Amniotic epithelial cell (primary cell): ENCODE results near the gene RELN.
"Not testable (repeated sequence)": the region's sequence is repeated elsewhere in the genome, so short reads cannot be mapped to it uniquely, and the experiment has no call there.

Experiments
- DNase-seq: peaks from one replicate; pipeline ENCODE4 v3.0.0-alpha.2; 2010; ENCODE audit warnings: low read depth

Gene RELN

DNA sequence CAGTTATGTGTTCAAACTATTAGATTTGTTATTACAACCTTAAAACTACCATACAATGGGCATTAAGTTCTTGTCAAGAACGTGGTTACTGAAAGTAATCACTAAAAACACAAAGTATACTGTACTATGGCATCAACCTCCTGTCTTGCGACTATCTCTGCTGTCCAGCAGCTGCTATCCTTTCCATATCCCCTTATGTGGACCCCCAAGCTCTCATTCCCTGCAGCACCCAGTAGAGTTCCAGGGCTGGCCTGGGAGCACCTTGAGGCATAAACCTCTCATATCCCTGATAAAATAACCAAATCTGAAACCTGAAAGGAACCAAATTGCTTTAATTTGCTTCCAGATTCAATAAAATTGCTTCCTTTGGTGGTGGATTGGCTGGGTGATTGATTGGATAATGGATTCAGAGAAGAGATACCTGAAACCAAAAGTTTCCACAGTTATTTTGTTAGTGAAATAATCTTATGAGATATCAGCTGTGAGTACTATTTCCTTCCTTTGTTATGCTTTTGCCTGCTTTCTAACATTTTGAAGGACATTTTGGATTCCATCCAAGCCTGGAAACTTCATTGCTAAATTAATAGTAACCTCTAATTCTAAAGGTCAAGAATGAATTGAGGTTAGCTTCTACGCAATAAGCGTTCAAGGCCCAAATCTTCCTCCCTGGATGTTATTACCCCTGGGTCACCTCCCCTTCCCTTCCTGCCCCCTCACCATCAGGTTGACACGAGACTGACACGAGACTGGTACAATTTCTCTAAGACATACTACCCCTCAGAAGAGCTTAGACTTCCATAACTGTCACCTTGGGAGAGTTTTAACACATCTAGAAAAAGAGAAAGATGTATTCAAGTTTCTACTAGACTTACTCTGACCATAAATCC, 48.8 kb downstream of the RELN start:
- no peak for DNase-seq

DNA sequence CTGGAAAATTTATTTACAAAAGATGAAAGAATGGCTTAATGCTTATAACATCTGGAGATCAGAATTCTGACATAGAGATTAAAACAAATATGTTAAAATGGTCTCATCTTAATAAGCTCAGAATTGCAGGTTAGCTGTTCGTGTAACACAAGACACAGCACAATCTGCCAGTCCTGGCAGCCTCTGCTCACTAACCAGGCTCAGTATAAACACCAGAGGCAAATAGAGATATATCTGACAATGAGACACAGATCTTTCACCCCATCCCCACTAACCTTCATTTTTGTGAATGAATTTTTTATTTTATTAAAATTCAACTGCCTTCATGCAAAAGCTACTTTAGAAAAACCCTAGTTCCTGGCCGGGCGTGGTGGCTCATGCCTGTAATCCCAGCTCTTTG, 51.8 kb downstream of the RELN start:
- DNase-seq = no peak

DNA sequence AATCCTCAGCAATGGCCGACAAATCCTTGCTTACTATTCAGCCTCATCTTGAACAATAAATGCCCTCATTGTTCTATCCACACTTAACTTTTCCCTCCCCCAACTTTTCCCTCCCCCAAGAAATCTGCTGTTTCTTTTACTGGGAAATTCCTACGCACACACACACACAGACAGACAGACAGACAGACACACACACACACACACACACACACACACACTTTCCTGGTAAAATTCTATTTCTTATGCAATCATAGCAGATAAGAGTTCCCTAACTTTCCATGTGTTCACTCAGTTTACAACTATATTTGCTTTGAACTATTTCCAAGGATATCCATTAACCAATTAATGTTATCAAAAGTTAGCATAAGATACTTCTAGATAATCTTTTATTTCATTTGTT, 52.9 kb downstream of the RELN start:
- DNase-seq = peak; percentile 38

DNA sequence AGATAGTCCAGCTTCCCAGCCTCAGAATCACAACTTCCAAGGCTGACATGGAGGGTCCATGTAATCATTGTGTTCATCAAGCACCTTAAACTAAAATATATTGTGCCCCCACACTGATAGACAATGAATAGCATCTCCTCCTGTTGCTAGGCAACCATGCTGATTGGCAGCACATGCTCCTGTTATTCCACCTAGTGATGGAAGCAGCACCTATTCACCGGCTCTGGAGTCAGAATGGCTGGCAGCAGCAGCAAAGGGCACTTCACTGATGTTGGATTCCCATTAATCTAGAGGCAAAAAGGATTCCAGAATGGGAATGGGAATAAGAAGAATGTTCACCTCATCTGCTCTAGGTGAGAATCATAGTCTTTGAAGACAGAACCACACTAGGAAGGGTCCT, 55.0 kb downstream of the RELN start:
- no peak for DNase-seq

DNA sequence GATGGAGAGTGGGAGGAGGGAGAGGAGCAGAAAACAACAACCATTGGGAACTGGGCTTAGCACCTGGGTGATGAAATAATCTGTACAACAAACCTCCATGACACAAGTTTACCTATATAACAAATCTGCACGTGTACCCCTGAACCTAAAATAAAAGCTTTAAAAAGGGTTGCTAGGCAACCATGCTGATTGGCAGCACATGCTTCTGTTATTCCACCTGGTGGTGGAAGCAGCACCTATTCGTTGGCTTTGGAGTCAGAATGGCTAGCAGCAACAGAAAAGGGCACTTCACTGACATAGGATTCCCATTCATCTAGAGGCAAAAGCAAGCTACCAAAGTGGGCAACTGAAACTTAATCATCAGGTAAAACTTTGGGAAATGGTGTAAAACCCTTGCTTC, 57.1 kb downstream of the RELN start:
- no peak for DNase-seq

DNA sequence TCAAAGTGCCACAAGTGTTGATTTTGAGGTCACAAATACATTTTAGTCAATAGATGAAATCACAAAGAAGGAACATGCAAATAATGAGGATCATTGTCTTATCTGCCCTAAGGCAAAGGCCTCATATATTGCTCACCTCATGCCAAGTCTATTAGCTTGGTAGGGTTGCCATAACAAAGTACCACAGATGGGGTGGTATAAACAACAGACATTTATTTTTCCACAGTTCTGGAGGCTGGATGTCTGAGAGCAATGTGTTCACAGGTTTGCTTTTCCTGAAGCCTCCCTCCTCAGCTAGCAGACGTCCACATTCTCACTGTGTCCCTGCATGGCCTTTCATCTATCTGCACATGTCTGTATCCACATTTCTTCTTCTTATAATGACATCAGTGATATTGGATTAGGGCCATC, 59.6 kb downstream of the RELN start:
- DNase-seq = no peak

DNA sequence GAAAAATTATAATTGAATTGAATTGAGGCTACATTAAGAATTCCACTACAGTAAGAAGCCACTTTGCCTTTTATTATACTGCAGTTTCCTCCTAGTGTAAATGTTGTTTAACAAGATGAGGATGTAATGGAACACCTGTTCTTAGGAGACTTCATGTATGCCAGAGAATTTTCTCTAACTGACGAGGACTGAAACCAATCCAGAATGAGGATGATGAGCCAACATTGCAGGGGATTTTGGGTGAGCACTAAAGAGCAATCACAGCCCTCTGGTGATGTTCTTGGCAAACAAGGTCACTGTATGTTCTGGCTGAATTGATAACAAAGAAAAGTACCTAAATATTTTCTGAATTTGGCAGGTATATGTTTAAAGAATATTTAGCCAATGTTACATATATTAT, 60.9 kb downstream of the RELN start:
- DNase-seq = no peak

DNA sequence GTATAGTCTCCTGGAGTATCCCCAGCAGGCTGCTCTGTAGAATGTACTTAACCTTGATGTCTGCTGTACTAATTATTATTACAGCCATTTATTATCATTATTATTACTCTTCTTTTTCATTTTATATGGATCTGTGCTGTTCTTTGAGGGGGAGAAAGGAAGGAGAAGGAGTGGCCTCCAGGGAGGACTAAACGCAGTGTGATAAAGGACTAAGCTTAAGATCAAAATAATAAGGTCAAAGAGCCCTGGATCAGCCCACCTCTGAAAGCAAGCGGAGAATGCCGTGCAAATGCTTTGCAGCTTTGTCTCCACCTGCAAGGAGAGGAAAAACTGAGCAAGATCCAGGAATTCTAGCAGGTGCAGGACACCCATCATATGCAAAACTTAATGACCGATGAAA, 65.3 kb downstream of the RELN start:
- no peak for DNase-seq

DNA sequence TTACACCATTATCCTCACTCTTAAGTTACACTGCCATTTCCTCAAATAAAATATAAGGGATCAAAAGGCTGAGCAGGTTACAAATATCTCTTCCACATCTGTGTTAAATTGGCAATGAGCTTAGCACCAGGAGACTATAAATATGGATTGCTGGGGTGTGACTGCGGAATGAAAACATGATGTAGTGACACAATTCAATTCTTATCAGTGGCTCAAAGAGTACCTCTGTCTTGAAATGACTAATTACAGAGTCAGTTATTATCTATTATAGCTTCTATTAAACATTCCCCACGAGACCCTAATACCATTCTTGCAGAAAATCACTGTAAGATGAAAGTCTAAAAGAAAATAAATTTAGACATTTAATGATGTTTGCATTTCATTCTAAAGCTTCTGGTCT, 67.1 kb downstream of the RELN start:
- no peak for DNase-seq

DNA sequence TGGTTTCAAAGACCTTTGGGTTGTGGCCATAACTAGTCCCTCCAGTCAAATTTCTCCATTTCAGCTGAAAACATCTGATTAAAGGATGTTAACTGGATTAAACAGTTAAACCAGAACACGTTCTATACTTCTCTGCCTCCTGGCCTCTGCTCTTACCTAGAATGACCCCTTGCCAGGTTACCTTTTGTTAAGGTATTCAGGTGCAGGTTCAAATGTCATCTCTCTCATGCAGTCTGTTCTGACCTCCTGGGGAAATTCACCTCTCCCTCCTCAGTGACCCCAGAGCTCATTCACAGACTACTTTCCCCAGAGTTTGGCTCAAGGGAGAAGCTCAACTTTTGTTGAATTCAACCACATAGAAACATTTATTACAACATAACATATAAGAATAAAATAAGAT, 67.8 kb downstream of the RELN start:
- DNase-seq = no peak

DNA sequence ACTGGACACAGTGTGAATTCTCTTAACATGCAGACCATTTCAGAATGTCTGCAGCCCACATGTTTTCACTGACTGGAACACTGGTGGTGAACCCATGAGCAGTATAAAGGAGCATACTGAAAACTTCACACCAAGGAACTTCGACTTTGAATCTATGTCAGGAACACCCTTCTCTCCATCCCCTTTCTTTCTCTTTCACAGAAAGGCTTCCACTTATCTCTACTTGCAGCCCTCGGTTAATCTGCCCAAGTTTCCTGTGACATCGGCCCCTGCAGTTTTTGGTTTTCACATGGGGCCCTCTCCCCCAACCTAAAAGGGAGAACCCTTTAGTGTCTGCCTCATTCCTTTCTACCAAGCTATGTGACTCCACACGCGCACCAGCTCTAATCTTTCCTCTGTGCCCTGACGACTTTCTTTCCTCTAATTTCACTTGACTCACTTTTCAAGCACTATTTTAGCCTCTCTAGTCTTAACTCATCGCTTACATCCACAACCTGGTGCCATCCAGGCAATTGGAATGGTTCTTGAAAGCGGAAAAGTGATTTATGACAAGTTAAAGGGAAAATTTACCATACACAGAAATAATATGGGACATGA, 70.1 kb downstream of the RELN start:
- DNase-seq = no peak

DNA sequence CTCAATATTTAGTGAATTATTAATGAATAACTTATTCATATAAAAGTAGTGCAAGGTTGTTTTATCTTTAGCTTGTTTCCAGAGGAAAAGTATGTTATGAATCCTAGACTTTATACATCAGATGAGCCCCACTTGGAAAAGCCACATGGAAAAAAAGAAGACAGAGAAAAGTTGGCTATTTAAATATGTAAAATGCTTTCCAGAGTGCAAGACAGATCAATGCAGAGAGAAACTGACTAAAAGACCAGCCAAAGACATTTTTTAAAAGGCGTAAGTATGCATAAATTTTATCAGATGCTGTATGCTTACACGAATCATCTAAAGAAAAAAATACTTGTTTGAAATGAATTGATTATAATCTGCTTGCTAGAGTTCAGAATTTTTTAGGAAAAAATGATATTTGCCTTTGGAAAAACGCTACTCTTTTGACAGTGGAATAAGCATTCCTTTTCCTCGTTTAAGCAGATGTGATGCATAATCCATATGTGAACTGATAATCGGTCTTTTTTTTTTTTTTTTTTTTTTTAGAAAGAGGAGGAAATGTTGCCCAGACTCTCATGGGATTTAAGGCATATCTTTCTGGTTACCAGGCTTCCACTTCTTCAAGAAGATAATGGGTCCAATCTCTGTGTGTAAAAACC, 70.7 kb downstream of the RELN start:
- DNase-seq = no peak

DNA sequence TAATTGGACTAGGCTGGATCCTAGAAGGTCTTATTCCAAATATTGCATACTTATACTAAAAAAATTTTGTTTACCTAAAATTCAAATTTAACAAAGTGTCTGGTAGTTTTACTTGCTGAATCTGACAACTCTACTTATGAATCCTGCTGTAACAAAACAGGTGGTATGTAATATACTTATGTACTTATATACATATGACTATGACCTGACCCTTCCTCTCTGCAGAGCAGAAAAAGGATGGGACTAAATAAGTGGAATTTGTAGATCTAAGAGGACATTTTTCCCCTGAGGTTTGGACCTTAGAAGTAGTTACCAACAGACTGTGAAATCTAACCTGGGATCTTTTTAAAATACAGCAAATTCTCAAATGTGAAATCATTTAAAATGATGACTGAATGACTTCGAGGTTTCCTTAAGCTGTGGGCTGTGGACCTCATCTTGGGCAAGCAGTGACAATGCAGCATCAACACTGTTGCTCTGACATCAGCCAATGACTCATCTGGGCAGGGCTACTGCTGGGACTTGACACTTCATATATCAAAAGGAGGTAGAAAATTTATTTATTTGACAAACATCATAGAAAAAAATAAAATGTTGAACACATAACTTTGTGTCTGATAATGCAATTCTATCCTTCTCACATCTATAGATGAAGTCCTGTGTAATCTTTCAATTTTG, 73.6 kb downstream of the RELN start:
- peak; percentile 35 for DNase-seq

DNA sequence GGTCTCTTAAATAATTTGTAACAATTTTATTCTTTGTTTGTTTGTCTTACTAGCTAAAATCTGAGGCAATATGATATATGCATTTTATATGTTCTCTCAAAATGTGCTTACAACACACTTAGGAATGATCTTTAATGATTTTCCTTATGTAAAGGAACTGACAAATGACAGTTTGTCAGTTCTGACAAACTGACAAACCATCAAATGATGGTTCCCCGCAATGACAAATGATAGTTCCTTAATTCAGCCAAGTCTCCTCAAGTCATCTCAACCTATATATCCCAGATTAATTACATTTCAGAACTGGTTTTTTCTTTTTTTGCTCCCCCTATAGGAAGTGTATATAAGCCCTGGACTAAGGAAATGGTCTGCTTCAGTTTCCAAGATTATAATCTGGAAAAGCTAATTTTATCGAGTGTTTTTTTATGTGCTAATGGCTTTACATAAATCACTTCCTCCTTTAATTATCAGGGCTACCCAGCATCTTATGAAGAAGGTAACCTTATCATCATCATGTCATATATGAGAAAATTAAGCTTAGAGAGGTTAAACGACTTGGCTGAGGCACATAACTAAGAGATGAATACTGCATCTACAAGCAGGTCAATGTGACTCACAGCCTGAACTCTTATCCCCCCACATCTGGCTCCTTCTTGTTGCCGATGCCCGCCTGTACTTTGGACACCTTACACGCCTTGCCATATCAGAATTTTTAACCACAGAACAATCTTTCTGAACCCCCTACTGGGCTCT, 75.1 kb downstream of the RELN start:
- peak; percentile 43 for DNase-seq

DNA sequence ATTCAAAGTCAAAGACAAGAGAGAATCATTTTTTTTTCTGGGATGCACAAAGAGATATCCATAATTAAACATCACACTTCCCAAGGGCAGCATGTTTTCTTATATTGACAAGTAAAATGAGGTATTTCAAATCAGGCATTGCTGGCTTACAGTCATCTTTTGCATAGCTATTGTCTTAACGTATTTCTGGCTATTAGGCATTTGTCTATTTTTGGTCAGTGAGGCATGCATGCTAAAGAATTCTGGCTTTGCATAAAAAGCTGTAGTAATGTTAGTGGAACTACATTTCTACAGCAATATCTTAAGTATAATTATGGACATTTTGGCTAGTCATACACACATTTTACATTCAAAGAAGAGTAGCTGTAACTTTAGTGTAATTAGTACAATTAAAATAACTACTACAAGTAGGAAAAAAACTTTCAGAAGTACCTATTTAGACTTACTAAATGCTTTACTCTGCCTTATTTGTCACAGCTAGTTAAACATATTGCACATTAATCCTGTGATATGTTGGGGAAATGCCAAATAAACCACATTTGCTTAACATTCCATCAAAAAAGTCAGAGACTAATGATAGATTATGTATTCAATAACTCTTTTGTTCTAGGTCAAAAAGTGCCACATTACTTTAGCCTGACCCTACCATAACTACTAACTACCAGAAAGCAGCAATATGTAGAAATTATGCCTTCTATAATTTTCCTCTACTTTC, 76.4 kb downstream of the RELN start:
- DNase-seq = no peak

DNA sequence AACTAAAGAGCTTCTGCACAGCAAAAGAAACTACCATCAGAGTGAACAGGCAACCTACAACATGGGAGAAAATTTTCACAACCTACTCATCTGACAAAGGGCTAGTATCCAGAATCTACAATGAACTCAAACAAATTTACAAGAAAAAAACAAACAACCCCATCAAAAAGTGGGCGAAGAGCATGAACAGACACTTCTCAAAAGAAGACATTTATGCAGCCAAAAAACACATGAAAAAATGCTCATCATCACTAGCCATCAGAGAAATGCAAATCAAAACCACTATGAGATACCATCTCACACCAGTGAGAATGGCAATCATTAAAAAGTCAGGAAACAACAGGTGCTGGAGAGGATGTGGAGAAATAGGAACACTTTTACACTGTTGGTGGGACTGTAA, 78.4 kb downstream of the RELN start:
- DNase-seq = not testable (repeated sequence)

DNA sequence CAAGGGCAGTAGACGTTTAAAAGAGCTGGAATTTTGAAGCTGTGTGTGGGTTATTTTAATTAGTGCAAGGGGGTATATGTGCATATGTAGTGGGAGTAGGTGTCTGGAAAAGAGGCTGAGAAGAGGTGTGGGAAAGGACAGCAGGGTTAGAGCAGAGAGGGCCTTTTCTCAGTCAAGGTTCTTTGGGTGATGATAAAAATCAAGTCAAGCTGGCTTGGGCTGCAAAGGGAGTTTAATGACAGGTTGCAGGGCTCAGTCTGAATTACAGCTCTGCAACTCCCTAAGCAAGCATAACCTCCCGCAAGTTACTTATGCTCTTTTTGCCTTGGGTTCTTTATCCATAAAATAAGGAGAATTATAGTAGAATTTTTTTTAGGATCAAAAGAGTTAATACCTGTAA, 83.5 kb downstream of the RELN start:
- no peak for DNase-seq

DNA sequence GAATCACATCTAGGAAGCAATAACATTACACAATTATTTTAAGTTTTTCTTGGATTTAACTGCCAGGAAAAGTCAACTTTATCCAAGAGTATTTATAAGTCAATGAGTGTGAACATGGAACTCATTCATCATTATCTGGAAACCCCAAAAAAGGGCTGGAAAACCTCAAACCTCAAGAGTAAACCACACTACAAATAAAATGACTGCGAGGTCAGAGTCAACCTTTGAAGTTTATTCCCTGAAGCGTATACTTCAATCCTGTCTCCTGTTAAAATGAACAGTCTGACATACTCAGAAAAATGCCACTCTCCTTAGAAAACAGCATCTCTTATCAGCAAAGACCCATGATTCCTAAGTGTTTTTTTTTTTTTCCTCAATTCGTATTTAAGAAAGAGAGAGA, 86.5 kb downstream of the RELN start:
- peak; percentile 25 for DNase-seq

DNA sequence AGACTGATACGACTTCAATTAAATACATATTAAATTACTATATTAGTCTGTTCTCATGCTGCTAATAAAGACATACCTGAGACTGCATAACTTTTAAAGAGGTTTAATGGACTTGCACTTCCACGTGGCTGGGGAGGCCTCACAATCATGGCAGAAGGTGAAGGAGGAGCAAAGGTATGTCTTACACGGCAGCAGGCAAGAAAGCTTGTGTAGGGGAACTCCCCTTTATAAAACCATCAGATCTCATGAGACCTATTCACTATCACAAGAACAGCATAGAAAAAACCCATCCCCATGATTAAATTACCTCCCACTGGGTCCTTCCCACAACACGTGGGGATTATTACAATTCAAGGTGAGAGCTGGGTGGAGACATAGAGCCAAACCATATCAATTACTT, 92.6 kb downstream of the RELN start:
- DNase-seq = not testable (repeated sequence)

DNA sequence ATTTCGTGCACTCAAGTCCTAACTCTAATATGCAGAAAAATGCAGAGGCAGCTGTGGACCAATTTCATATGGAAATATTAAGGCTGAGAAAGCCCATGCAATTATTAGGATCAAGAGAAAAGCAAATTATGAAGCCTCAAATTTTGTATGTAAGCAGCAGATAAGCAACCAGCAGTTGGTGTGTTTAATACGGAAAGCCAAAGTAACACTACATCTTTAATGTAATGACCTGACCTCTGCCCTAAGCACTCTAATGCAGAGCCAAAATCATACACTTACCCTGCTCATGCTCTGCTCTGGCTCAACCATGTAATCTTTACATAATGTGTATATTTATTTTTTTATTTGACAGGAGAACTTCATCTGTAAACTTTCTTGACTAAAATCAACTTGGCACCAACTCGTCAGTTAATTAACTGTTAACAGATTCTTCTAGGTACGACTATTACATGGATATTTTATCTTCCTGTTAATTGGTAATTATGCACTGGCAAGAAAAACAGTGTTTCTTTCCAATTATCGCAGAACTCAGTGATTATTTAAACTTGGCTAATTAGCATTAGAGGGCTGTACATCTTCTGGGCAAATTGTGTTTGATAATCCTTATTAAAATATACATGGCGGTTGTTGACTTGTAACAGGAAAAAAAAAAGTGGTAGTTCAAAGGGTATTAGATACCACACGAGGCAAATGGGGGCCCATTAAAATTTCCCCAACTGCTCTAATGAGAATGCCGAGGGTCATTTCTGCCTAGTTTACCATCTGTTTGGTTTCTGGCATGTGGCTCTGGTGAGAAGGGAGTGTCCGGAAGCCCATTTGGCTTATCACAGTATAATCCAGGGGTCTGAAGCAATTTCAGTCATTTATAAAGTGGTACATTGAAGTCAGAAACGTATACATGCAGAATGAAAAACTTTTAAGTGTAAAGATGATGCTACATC, 94.5 kb downstream of the RELN start:
- no peak for DNase-seq
